Measurements from ENCODE around the gene ATP6V0D1.

DNA sequence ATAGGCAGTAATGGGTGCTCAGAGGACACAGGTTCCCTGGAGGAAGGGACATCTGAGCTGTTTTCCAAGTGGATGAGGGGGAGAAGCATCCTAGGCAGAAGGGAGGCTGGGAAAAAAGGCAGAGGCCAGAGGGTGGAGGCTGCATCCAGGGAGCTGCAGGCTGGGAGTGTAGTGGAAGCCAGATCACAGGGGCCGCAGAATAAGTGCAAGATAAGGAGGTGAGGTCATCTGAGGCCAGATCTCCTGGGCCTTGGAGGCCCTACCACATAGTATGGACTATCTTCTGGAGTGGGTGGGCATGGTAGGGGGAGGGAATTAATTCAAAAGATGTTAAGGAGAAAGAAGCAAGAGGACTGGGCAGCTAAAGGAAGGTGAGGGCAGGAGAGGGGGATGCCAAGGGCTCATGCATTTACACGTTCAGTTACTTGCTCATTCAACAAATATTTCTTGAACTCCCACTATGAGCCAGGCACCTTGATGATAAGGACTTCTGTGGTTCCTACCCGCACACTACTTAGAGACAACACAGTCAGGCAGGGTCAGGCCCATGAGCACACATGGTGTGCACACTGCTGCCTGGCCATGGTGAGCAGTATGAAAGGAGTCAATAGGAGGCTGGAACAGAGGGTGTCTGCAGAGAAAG, 45.3 kb upstream of the ATP6V0D1 start:
- TF ChIP-seq YY1 (IDR thresholded peaks at IDR 0.05; ENCODE audit: insufficient read depth, insufficient read length) (no peak), ZNF274 (IDR thresholded peaks at IDR 0.05; ENCODE audit: low read depth, low read length) (no peak)

Measured in NT2/D1 (cell line).